Lung (tissue), 12 donors: Measurements from ENCODE around the gene CDKN2D. TPM values are rescaled to one million over a fixed set of nuclear protein-coding genes. Genes with fewer than 3 reads are reported as not detected.

Experiments
- ATAC-seq: fragments of 200-7000 bp; cut with Tn5 transposase; one replicate; pipeline ENCODE4 v1.9.1; 2020; ENCODE audit warnings: moderate number of reproducible peaks; ENCODE audit not compliant: insufficient read depth, low FRiP score
- DNase-seq, 3 donors: peaks; one replicate each; pipeline ENCODE4 v3.0.0-alpha.2; 2013 to 2017
- H3K27ac ChIP-seq, 2 donors: one replicate each; pipeline ENCODE4 v1.5.1; 2013; ENCODE audit warnings: mild to moderate bottlenecking in 2 of 2, moderate library complexity in 2 of 2, control low read depth in 1 of 2, inconsistent platforms in 1 of 2, low read depth in 1 of 2, low read length in 1 of 2
- H3K27me3 ChIP-seq, 3 donors: one replicate each; pipeline ENCODE4 v1.5.1; 2013; ENCODE audit warnings: low read length in 2 of 3; ENCODE audit not compliant: control insufficient read depth in 3 of 3, insufficient read depth in 3 of 3
- H3K36me3 ChIP-seq, 4 donors: one replicate each; pipeline ENCODE4 v1.5.1; 2013; ENCODE audit warnings: low read length in 4 of 4, mild to moderate bottlenecking in 1 of 4, moderate library complexity in 1 of 4; ENCODE audit not compliant: control insufficient read depth in 4 of 4, insufficient read depth in 4 of 4
- H3K4me1 ChIP-seq, 5 donors: one replicate each; pipeline ENCODE4 v1.5.1; 2013; ENCODE audit warnings: low read length in 5 of 5, mild to moderate bottlenecking in 2 of 5, moderate library complexity in 1 of 5; ENCODE audit not compliant: control insufficient read depth in 5 of 5, insufficient read depth in 5 of 5
- H3K4me3 ChIP-seq: one replicate; pipeline ENCODE4 v1.5.1; 2013; ENCODE audit warnings: mild to moderate bottlenecking, control low read depth, moderate library complexity
- H3K9ac ChIP-seq, 2 donors: one replicate each; pipeline ENCODE4 v1.5.1; 2013; ENCODE audit warnings: low read length in 2 of 2, control low read depth in 1 of 2; ENCODE audit not compliant: insufficient read depth in 1 of 2
- H3K9me3 ChIP-seq, 4 donors: one replicate each; pipeline ENCODE4 v1.5.1; 2013; ENCODE audit warnings: low read length in 3 of 4, mild to moderate bottlenecking in 1 of 4, moderate library complexity in 1 of 4; ENCODE audit not compliant: control insufficient read depth in 4 of 4, insufficient read depth in 3 of 4
- WGBS, 2 donors: extraction: QIAGEN DNeasy Blood & Tissue Kit; methylation state at CpG; one replicate each; pipeline ENCODE4 v1.1.7; 2013; 5-methylcytosine and 5-hydroxymethylcytosine counted together
- polyA plus RNA-seq, 2 donors: library from polyadenylated mRNA; stranded (reverse); fragments of 200-250 nt; gene quantifications; one replicate each; pipeline ENCODE4 v1.2.1, GENCODE V29; 2013
- total RNA-seq, 2 donors: library from RNA; depleted of rRNA in 1 of 2; stranded (reverse); fragments of >200 nt in 1 of 2; gene quantifications; one replicate each; pipeline ENCODE4 v1.2.1, GENCODE V29; 2014 to 2021
- TF ChIP-seq, protein P1 (sequence below): IDR thresholded peaks from 2 replicates; pipeline ENCODE4 v1.5.1; 2012; ENCODE audit warnings: mild to moderate bottlenecking; ENCODE audit errors: control extremely low read depth, extremely low read depth
- donor health status: control.
- donor health status: control.
- donor health status: Bipolar disorder and iron deficiency.
- donor health status: healthy.
- donor health status: DM: yes; HTN: yes; CAD: no.

CDKN2D gene
- total and polyA plus RNA-seq, 4 donors: 12.5 to 74.9 (median 13.9) TPM

DNA sequence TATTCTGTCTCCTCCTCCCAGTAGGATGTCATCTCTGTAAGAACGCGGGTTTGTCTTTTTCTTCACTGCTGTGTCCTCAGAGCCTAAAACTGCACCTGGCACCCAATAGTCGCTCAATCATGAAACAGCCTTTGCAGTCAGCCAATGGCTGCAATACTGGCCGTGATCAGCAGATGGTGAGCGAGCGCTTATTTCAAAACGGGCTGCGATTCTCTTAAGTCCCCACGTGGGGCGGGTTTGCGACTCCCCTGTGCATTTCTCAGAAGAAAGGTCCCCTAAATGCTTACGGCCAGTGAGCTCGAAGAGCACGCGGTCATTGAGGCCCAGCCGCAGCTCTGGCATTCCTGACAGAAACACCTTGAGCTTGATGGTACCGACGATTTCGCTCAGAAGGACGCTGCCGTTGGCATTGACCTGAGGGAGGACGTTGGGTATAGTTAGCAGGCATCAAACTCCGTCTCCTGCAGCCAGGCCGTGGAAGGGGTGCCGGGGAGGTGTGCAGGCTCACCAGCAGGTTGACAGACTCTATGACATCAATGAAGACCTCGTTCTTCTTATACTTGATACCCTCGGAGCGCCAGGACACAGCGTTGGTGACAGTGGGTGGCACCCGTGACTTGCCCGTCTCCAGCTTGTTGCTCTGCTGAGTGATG is 12.3 kb upstream of the CDKN2D start:
- peak; percentile 89 to 95 (median 93) for DNase-seq
- H3K9me3 ChIP-seq: no peaks in the 10 kb centered on the region
- peak; percentile 83 for ATAC-seq
- H3K4me3 ChIP-seq: no peak overlapping the region
- H3K27me3 ChIP-seq: no peaks in the 10 kb centered on the region
- H3K27ac ChIP-seq: no peak overlapping the region
- 29 to 31% methylated on average over 31 of the region's 31 CpGs for WGBS, 2 donors
- H3K9ac ChIP-seq: no peak overlapping the region
- H3K36me3 ChIP-seq: peaks cover 0 to 2% (median 0%) of the 10 kb centered on the region in 4 donors
- peaks cover 0 to 2% (median 0%) of the 10 kb centered on the region in 5 donors for H3K4me1 ChIP-seq
- TF ChIP-seq, protein P1, sequence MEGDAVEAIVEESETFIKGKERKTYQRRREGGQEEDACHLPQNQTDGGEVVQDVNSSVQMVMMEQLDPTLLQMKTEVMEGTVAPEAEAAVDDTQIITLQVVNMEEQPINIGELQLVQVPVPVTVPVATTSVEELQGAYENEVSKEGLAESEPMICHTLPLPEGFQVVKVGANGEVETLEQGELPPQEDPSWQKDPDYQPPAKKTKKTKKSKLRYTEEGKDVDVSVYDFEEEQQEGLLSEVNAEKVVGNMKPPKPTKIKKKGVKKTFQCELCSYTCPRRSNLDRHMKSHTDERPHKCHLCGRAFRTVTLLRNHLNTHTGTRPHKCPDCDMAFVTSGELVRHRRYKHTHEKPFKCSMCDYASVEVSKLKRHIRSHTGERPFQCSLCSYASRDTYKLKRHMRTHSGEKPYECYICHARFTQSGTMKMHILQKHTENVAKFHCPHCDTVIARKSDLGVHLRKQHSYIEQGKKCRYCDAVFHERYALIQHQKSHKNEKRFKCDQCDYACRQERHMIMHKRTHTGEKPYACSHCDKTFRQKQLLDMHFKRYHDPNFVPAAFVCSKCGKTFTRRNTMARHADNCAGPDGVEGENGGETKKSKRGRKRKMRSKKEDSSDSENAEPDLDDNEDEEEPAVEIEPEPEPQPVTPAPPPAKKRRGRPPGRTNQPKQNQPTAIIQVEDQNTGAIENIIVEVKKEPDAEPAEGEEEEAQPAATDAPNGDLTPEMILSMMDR: peak; percentile 100

DNA sequence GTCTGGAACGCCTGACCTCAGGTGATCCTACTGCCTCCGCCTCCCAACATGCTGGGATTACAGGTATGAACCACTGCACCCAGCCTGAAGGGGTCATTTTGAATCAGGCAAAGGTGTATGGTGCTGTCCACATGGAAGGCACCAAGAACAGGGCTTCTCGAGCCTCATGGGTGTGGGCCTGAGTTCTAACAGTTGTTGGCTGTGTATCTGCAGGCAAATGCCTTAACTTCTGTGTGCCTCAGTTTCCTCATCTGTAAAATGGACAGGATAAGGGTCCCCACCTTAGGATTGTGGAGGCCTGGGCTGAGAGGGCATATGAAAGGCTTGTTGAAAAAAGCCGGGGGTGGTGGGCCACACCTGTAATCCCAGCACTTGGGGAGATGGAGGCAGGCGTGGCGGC is 9.2 kb upstream of the CDKN2D start:
- WGBS, 2 donors: 80 to 97% methylated on average over 6 of the region's 6 CpGs
- TF ChIP-seq, protein P1: no peak
- no peak for DNase-seq
- H3K36me3 ChIP-seq: peaks cover 0 to 4% (median 0%) of the 10 kb centered on the region in 4 donors
- H3K27ac ChIP-seq: no peak overlapping the region
- no peak overlapping the region for H3K4me3 ChIP-seq
- no peaks in the 10 kb centered on the region for H3K9me3 ChIP-seq
- peaks cover 0 to 2% (median 0%) of the 10 kb centered on the region in 5 donors for H3K4me1 ChIP-seq
- H3K27me3 ChIP-seq: no peaks in the 10 kb centered on the region
- ATAC-seq: no peak
- H3K9ac ChIP-seq: no peak overlapping the region

DNA sequence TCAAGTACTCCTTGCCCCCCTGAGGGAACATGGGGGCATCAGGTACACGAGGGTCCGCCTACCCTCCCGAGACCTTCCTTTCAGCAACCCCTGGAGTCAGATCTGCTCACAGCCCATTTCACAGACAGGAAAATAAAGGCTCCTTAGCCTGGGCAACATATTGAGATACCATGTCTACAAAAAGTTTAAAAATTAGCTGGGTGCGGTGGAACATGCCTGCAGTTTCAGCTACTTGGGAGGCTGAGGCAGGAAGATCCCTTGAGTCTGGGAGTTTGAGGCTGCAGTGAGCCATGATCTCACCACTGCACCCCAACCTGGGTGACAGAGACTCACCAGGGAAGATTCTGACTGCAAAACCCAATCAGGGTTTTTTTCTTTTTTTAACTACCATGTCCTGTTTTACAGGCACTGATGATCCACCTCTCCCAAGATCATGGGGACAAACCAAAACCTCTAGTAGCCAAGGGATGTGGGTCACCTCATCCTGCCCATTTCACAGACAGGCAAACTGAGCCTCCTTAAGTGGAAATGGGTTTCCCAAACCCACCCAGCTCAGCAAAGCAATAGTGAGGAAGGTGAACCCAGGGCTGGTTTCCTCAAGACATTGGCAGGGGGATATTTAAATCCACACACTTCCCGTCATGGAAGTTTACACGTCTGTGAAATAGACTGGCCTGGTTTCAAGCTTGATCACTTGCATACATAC is 6.4 kb upstream of the CDKN2D start:
- TF ChIP-seq, protein P1: no peak

More for the DNA sequence above, 6.4 kb upstream of the CDKN2D start:
- Histone ChIP-seq H3K4me3 (no peak overlapping the region), H3K27me3 (no peaks in the 10 kb centered on the region), H3K9ac (no peak overlapping the region), H3K27ac (no peak overlapping the region), H3K4me1 (peaks cover 0 to 3% (median 0%) of the 10 kb centered on the region in 5 donors), H3K36me3 (peaks cover 0 to 4% (median 0%) of the 10 kb centered on the region in 4 donors), H3K9me3 (no peaks in the 10 kb centered on the region)
- no peak for ATAC-seq
- DNase-seq: no peak
- 85 to 86% methylated on average over 6 of the region's 6 CpGs for WGBS, 2 donors
